HepG2 (cell line): ENCODE measurements around the gene TNFRSF6B. TPM values are rescaled to one million over a fixed set of nuclear protein-coding genes. Genes with fewer than 3 reads are reported as not detected.

Source experiments
- ATAC-seq: fragments of 200-7000 bp; cut with Tn5 transposase; 3 replicates; pipeline ENCODE4 v1.9.1; 2020; ENCODE audit warnings: mild to moderate bottlenecking, moderate library complexity
- BruUV-seq: library from RNA; stranded (reverse); fragments of 400-500 nt; replicated peaks from 2 replicates; lab custom pipeline; 2021; lab: Mats Ljungman, UMichigan
- CTCF ChIA-PET: fragments of 300-600 bp; formaldehyde crosslinking; extraction: SDS; loops from one replicate; lab custom pipeline; 2021; ENCODE audit warnings: low total read pairs, inconsistent platforms, low intra/inter-chr PET ratio; lab: Yijun Ruan, JAX
- POLR2A ChIA-PET: fragments of 350-600 bp; sonication (Branson Sonifier 250); formaldehyde crosslinking; loops from one replicate; lab custom pipeline; 2020; ENCODE audit warnings: antibody characterized with exemption, inconsistent platforms; lab: Yijun Ruan, JAX
- DNase-seq: peaks from one replicate; pipeline ENCODE4 v3.0.0-alpha.2; 2015; ENCODE audit warnings: low spot score
- FAIRE-seq: peaks from 3 replicates; lab custom pipeline; 2011; peaks lifted over from hg19 to GRCh38; lab: Jason Lieb, UNC
- H2AFZ ChIP-seq: one replicate; pipeline ENCODE4 v1.6.1; 2011; ENCODE audit warnings: low read length, inconsistent platforms
- H3K27ac ChIP-seq: fragments of 300-600 bp; 3 replicates; pipeline ENCODE4 v1.8.0; 2011; ENCODE audit warnings: mixed run types, mild to moderate bottlenecking, mixed read lengths, low read length, inconsistent platforms; ENCODE audit not compliant: insufficient read depth; ENCODE audit errors: extremely low read length
- H3K27me3 ChIP-seq, 2 experiments: fragments of 200-600 bp in 1 of 2; 2 replicates in 1 of 2; 3 replicates in 1 of 2; pipeline versions ENCODE4 v1.6.0 to v1.8.0; 2011; ENCODE audit warnings: low read length in 2 of 2, mild to moderate bottlenecking in 2 of 2, moderate library complexity in 2 of 2, inconsistent platforms in 1 of 2; ENCODE audit not compliant: insufficient read depth in 2 of 2, control insufficient read depth in 1 of 2
- H3K36me3 ChIP-seq, 2 experiments: fragments of 200-600 bp in 1 of 2; replicated peaks in 1 of 2; 2 replicates in 1 of 2; 3 replicates in 1 of 2; pipeline versions ENCODE4 v1.5.1 to v1.8.0; 2011; ENCODE audit warnings: low read length in 2 of 2, inconsistent platforms in 1 of 2; ENCODE audit not compliant: insufficient read depth in 2 of 2, control insufficient read depth in 1 of 2
- H3K4me1 ChIP-seq: 2 replicates; pipeline ENCODE4 v1.5.1; 2012; ENCODE audit warnings: low read length, inconsistent platforms; ENCODE audit not compliant: insufficient read depth
- H3K4me2 ChIP-seq: 2 replicates; pipeline ENCODE4 v1.6.0; 2011; ENCODE audit warnings: low read depth, low read length, inconsistent platforms
- H3K4me3 ChIP-seq, 3 experiments: fragments of 200-600 bp in 1 of 3; sonication (generic), shearing (Covaris generic) in 1 of 3; replicated peaks in 1 of 3; 2 replicates each; pipeline ENCODE4 v1.5.1; 2011 to 2016; ENCODE audit warnings: low read length in 3 of 3, inconsistent platforms in 2 of 3, low read depth in 2 of 3, mild to moderate bottlenecking in 2 of 3, control low read depth in 1 of 3, mixed read lengths in 1 of 3; ENCODE audit not compliant: insufficient read depth in 1 of 3
- H3K79me2 ChIP-seq: one replicate; pipeline ENCODE4 v1.6.1; 2011; ENCODE audit warnings: low read length, inconsistent platforms; ENCODE audit not compliant: insufficient read depth
- H3K9ac ChIP-seq: 2 replicates; pipeline ENCODE4 v1.6.0; 2011; ENCODE audit warnings: mild to moderate bottlenecking, low read depth, low read length, inconsistent platforms; ENCODE audit not compliant: insufficient read depth
- H3K9me3 ChIP-seq: 2 replicates; pipeline ENCODE4 v1.5.1; 2012; ENCODE audit warnings: mild to moderate bottlenecking, low read length
- H4K20me1 ChIP-seq: 2 replicates; pipeline ENCODE4 v1.6.0; 2011; ENCODE audit warnings: inconsistent platforms, mild to moderate bottlenecking, low read length, moderate library complexity; ENCODE audit not compliant: insufficient read depth
- HDAC6 ChIP-seq: fragments of 200-600 bp; sonication (generic); IDR thresholded peaks from 2 replicates; pipeline ENCODE4 v1.7.0; 2017; ENCODE audit warnings: mild to moderate bottlenecking, antibody characterized with exemption, low read length, low read depth
- HIVEP1 ChIP-seq: sonication (generic); formaldehyde crosslinking; IDR thresholded peaks from 2 replicates; pipeline ENCODE4 v1.4.0; 2020; ENCODE audit warnings: mild to moderate bottlenecking, missing genetic modification reagents
- MIER3 ChIP-seq: IDR thresholded peaks from 2 replicates; pipeline ENCODE4 v1.6.1; 2016; ENCODE audit warnings: missing compliant biosample characterization, borderline replicate concordance
- NCOA1 ChIP-seq: sonication (generic); formaldehyde crosslinking; IDR thresholded peaks from 2 replicates; pipeline ENCODE4 v1.9.0; 2021; ENCODE audit warnings: missing genetic modification reagents
- NKX3-1 ChIP-seq: sonication (generic); formaldehyde crosslinking; IDR thresholded peaks from 2 replicates; pipeline ENCODE4 v1.5.0; 2020; ENCODE audit warnings: missing genetic modification reagents
- NR3C1 ChIP-seq: sonication (generic); formaldehyde crosslinking; IDR thresholded peaks from 2 replicates; pipeline ENCODE4 v1.4.0; 2020; ENCODE audit warnings: missing genetic modification reagents
- PREB ChIP-seq: sonication (generic); formaldehyde crosslinking; IDR thresholded peaks from 2 replicates; pipeline ENCODE4 v1.4.0; 2020; ENCODE audit warnings: missing genetic modification reagents
- SP5 ChIP-seq: IDR thresholded peaks from 2 replicates; pipeline ENCODE4 v1.6.1; 2016; ENCODE audit warnings: low read depth, borderline replicate concordance
- SUZ12 ChIP-seq: fragments of 150-350 bp; IDR thresholded peaks from 2 replicates; pipeline ENCODE4 v1.6.1; 2014; ENCODE audit warnings: low read depth, low read length
- YEATS2 ChIP-seq: sonication (generic); formaldehyde crosslinking; IDR thresholded peaks from 2 replicates; pipeline ENCODE4 v1.4.0; 2020; ENCODE audit warnings: missing genetic modification reagents, borderline replicate concordance
- ZBTB3 ChIP-seq: sonication (generic); formaldehyde crosslinking; IDR thresholded peaks from 2 replicates; pipeline ENCODE4 v1.4.0; 2020; ENCODE audit warnings: low read depth, mild to moderate bottlenecking, moderate library complexity, missing genetic modification reagents, borderline replicate concordance
- ZNF136 ChIP-seq: sonication (generic); formaldehyde crosslinking; IDR thresholded peaks from 2 replicates; pipeline ENCODE4 v1.8.1; 2022; ENCODE audit warnings: low read depth, mild to moderate bottlenecking, moderate library complexity, missing genetic modification reagents
- ZNF362 ChIP-seq: sonication (generic); formaldehyde crosslinking; IDR thresholded peaks from 2 replicates; pipeline ENCODE4 v1.4.0; 2020; ENCODE audit warnings: missing genetic modification reagents, mild to moderate bottlenecking, borderline replicate concordance
- ZNF772 ChIP-seq: sonication (generic); formaldehyde crosslinking; IDR thresholded peaks from 2 replicates; pipeline ENCODE4 v1.5.0; 2020; ENCODE audit warnings: mild to moderate bottlenecking, missing genetic modification reagents
- WGBS: methylation state at CpG from one replicate; pipeline ENCODE4 v1.1.6; 2017; ENCODE audit warnings: low lambda C conversion rate; 5-methylcytosine and 5-hydroxymethylcytosine counted together
- in situ Hi-C: cut with HindIII; loops from 2 replicates; pipeline ENCODE4 v1.10.0; 2017; ENCODE audit warnings: low pct_unique_long_range_greater_than_20kb; ENCODE audit not compliant: extremely low pct_ligation_motif_present
- intact Hi-C: fragments of 100-400 bp; cut with micrococcal nuclease; formaldehyde crosslinking; loops from one replicate; pipeline ENCODE4 v1.10.0; 2022; ENCODE audit not compliant: unreplicated experiment
- polyA plus RNA-seq, 8 experiments: library from polyadenylated mRNA; depleted of rRNA in 3 of 8; stranded (reverse) in 7 of 8; unstranded in 1 of 8; fragments of >200 nt; fragmentation: Illumina TruSeq in 4 of 8; extraction: Trizol in 4 of 8; gene quantifications; 2 replicates each; pipeline versions ENCODE4 v1.2.1 to v1.2.3, GENCODE V29; 2011 to 2016; ENCODE audit warnings: low read depth in 4 of 8, missing spikeins in 1 of 8, mixed read lengths in 1 of 8; ENCODE audit not compliant: insufficient read depth in 1 of 8
- total RNA-seq, 5 experiments: library from RNA; depleted of rRNA; stranded (reverse); fragments of >200 nt; fragmentation: Illumina TruSeq; extraction: Trizol; gene quantifications; 2 replicates each; pipeline ENCODE4 v1.2.3, GENCODE V29; 2016; ENCODE audit warnings: low read depth in 1 of 5

Gene TNFRSF6B
- total and polyA plus RNA-seq, 2 of the 13 experiments (the other 11 are each of a cell fraction or from before 2014, with no cell fraction given), result 0.24 TPM; not detected in 1

- H3K27ac ChIP-seq, result no peak overlapping the region
- H3K4me3 ChIP-seq, result no peak overlapping the region
- H3K4me1 ChIP-seq, result peaks cover under 1% of the 10 kb centered on the region; the same call in 1 of the 2 replicates
- no peaks in the 10 kb centered on the region for H4K20me1 ChIP-seq
- WGBS, result 98% methylated on average over 8 of the region's 14 CpGs
- in situ Hi-C loops, result no loop called here
- peaks cover 2% of the 10 kb centered on the region for H3K79me2 ChIP-seq
- ChIA-PET POLR2A (interaction anchor here (2.0 kb wide), 1 partner anchor 8 kb away, joined by 7 read pairs; the partner anchor contains the start of gene RTEL1), CTCF (no interaction called here)
- H2AFZ ChIP-seq, result no peak overlapping the region
- intact Hi-C loops, result no loop called here
- H3K9me3 ChIP-seq, result no peaks in the 10 kb centered on the region
- H3K36me3 ChIP-seq, result peaks cover 41 to 66% of the 10 kb centered on the region in 2 experiments
- no TSS peak for BruUV-seq
- no peak for ATAC-seq
- no peak for FAIRE-seq
- TF ChIP-seq HDAC6 (no peak), NCOA1 (no peak), SUZ12 (no peak), NKX3-1 (CRISPR knock-in tag) (no peak), ZNF772 (no peak), MIER3 (CRISPR knock-in tag) (no peak), NR3C1 (no peak), ZNF362 (CRISPR knock-in tag) (no peak), ZNF136 (no peak)
- no peak overlapping the region for H3K9ac ChIP-seq
- no peaks in the 10 kb centered on the region for H3K27me3 ChIP-seq
- DNase-seq, result no peak
- no peak overlapping the region for H3K4me2 ChIP-seq
Measured at GRCh38 chr20:63665708-63666107, 30.7 kb upstream of the TNFRSF6B start.

GRCh38 chr20:63667858-63668257 is 28.6 kb upstream of the TNFRSF6B start:
- POLR2A ChIA-PET, result interaction anchor here (2.0 kb wide), 1 partner anchor 10 kb away, joined by 7 read pairs; the partner anchor contains the start of gene RTEL1
- Histone ChIP-seq H3K36me3 (peaks cover 29 to 50% of the 10 kb centered on the region in 2 experiments), H3K4me3 (no peak overlapping the region), H3K4me1 (no peaks in the 10 kb centered on the region), H3K27me3 (no peaks in the 10 kb centered on the region), H3K9ac (no peak overlapping the region), H3K27ac (no peak overlapping the region), H3K79me2 (no peaks in the 10 kb centered on the region), H3K9me3 (no peaks in the 10 kb centered on the region), H2AFZ (no peak overlapping the region), H4K20me1 (no peaks in the 10 kb centered on the region), H3K4me2 (no peak overlapping the region)
- 95% methylated on average over 16 of the region's 16 CpGs for WGBS
- intact Hi-C loops, result no loop called here
- no peak for ATAC-seq
- TF ChIP-seq PREB (CRISPR knock-in tag) (no peak), YEATS2 (CRISPR knock-in tag) (no peak), SP5 (CRISPR knock-in tag) (no peak), HIVEP1 (CRISPR knock-in tag) (no peak), ZBTB3 (no peak)
- CTCF ChIA-PET, result no interaction called here
- DNase-seq, result no peak
- in situ Hi-C loops, result no loop called here
- FAIRE-seq, result no peak
- no TSS peak for BruUV-seq
